Measurements from ENCODE around the gene CDK1.

Gene CDK1

DNA sequence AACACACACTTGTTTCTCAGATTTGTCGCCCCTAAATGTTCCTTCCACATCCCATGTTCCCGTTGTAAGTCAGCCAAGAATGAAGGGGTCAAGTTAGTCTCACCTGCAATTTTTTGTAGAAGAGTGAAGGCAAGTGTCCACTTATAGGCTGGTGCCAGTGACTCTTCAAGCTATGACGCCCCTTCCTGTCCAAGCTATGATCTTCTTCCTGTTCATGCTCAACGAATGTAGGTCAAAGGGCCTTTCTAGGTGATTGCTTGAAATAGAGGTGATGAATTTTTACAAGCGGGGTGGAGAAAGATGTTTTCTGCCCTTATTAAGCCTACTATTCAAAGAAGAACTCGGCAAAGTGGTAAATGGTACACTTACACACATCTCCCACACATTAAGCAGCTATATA, 41.0 kb downstream of the CDK1 start:
- no peak for DNase-seq (ENCODE audit: low read depth in 2 of 2)
- TF ChIP-seq CTCF (IDR thresholded peaks at IDR 0.05; ENCODE audit: low read depth, low read length) = no peak
- no peak overlapping the region for H3K4me3 ChIP-seq (replicated peaks in 1 of 2; ENCODE audit: low read depth in 2 of 2, low read length in 2 of 2)

GRCh38 chr10:60820093-60820754, 41.9 kb downstream of the CDK1 start:
- TF ChIP-seq CTCF (IDR thresholded peaks at IDR 0.05; ENCODE audit: low read depth, low read length) = peak; percentile 46
- DNase-seq (ENCODE audit: low read depth in 2 of 2) = peak; percentile 41 to 52

DNA sequence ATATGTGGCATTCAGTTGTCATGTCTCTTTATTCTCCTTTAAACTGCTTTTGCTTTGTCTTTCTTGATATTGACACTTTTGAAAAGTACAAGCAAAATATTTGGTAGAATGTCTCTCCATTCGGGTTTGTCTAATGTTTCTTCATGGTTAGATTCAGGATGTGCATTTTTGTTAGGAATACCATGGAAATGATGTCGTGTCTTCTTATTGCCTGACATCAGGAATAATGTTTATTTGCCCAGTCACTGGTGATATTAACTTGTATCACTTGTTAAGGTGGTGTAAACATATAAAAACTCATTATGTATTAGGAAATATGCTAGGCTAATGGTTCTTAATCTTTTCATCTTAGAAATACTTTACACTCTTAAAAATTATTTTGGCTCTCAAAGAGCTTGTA, 43.4 kb downstream of the CDK1 start:
- no peak for DNase-seq (ENCODE audit: low read depth in 2 of 2)
- H3K4me3 ChIP-seq (replicated peaks in 1 of 2; ENCODE audit: low read depth in 2 of 2, low read length in 2 of 2) = no peak overlapping the region
- TF ChIP-seq CTCF (IDR thresholded peaks at IDR 0.05; ENCODE audit: low read depth, low read length) = no peak

More at GRCh38 chr10:60820093-60820754, 41.9 kb downstream of the CDK1 start:
- H3K4me3 ChIP-seq (replicated peaks in 1 of 2; ENCODE audit: low read depth in 2 of 2, low read length in 2 of 2) = no peak overlapping the region

GRCh38 chr10:60822809-60823208, 44.5 kb downstream of the CDK1 start:
- no peak for DNase-seq (ENCODE audit: low read depth in 2 of 2)
- no peak overlapping the region for H3K4me3 ChIP-seq (replicated peaks in 1 of 2; ENCODE audit: low read depth in 2 of 2, low read length in 2 of 2)
- no peak for TF ChIP-seq CTCF (IDR thresholded peaks at IDR 0.05; ENCODE audit: low read depth, low read length)

- DNase-seq (ENCODE audit: low read depth in 2 of 2) = no peak
- TF ChIP-seq CTCF (IDR thresholded peaks at IDR 0.05; ENCODE audit: low read depth, low read length) = no peak
- no peak overlapping the region for H3K4me3 ChIP-seq (replicated peaks in 1 of 2; ENCODE audit: low read depth in 2 of 2, low read length in 2 of 2)
These were observed 45.0 kb downstream of the CDK1 start for GRCh38 chr10:60823324-60823723.

DNA sequence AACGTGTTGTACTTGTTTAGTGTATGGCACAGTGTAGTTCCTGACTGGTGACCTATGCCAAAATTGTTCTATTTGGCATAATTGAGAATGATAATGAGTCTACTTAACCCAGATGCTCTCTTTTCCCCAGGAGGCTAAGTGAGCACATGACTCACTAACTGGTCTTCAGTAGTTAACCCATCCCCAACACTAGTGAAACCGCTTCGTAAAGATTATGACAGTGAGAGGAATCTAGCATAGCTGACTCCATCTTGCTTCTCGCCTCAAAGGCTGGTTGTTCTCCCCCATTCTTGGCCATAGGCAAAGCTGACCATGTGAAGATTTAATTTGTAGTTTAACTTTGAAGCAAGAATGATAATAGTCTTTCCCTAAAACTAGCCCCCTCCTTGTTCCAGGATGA, 47.2 kb downstream of the CDK1 start:
- no peak for TF ChIP-seq CTCF (IDR thresholded peaks at IDR 0.05; ENCODE audit: low read depth, low read length)
- H3K4me3 ChIP-seq (replicated peaks in 1 of 2; ENCODE audit: low read depth in 2 of 2, low read length in 2 of 2) = no peak overlapping the region
- no peak for DNase-seq (ENCODE audit: low read depth in 2 of 2)

Measured in cardiac fibroblast (primary cell).